ENCODE results near the gene ADAMTS17. TPM values are rescaled to one million over a fixed set of nuclear protein-coding genes. Genes with fewer than 3 reads are reported as not detected.

The ADAMTS17 gene
- total RNA-seq, 1 experiment from 2014 or later = 0.15 TPM

DNA sequence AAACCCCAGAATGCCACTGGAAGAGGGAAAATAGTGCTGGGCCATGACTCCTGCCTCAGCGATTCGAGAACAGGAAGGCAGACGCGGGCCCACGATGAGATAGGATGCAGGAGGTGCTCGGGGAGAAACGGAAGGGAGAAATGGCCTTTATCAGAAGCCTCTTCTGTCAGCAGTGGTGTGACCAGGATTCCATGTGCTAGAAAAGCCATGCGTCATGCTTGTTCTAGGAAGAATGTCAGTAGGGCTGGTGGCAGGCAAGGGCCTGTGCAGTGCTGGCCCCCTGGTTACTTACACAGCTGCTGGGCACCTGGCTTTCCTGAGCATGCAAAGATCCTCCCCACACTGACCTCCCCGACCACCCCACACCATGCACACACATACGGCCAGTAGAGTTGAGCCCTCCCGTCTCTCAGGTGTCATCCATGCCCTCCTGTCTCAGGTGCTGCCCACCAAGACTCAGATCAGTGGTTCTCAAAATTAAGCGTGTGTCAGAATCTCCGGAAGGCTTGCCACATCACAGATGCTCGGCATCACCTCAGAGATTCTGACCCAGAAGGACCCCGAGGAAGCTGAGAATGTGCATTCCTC lies 106.7 kb downstream of the ADAMTS17 start:
- intact Hi-C loops (cut with micrococcal nuclease; ENCODE audit: unreplicated experiment) = no loop called here
- H3K27me3 ChIP-seq (replicated peaks; ENCODE audit: insufficient read depth, low read depth, low read length, poor library complexity) = no peaks in the 10 kb centered on the region
- BruUV-seq (replicated peaks) = no TSS peak
- no peaks in the 10 kb centered on the region for H3K4me1 ChIP-seq (ENCODE audit: insufficient read depth, low read length, poor library complexity, severe bottlenecking)
- TF ChIP-seq, protein P1, sequence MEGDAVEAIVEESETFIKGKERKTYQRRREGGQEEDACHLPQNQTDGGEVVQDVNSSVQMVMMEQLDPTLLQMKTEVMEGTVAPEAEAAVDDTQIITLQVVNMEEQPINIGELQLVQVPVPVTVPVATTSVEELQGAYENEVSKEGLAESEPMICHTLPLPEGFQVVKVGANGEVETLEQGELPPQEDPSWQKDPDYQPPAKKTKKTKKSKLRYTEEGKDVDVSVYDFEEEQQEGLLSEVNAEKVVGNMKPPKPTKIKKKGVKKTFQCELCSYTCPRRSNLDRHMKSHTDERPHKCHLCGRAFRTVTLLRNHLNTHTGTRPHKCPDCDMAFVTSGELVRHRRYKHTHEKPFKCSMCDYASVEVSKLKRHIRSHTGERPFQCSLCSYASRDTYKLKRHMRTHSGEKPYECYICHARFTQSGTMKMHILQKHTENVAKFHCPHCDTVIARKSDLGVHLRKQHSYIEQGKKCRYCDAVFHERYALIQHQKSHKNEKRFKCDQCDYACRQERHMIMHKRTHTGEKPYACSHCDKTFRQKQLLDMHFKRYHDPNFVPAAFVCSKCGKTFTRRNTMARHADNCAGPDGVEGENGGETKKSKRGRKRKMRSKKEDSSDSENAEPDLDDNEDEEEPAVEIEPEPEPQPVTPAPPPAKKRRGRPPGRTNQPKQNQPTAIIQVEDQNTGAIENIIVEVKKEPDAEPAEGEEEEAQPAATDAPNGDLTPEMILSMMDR (conservative IDR thresholded peaks at IDR 0.05; ENCODE audit: low read depth, low read length) = no peak
- TF ChIP-seq EZH2 (IDR thresholded peaks at IDR 0.05; ENCODE audit: borderline replicate concordance, low read depth, low read length, poor library complexity, severe bottlenecking) = no peak
- no peak overlapping the region for H3K27ac ChIP-seq (ENCODE audit: low read depth, low read length, poor library complexity, severe bottlenecking)
- H3K9me3 ChIP-seq (ENCODE audit: low read depth, low read length, poor library complexity, severe bottlenecking) = no peaks in the 10 kb centered on the region
- H3K36me3 ChIP-seq (ENCODE audit: insufficient read depth, low read length, poor library complexity, severe bottlenecking) = no peaks in the 10 kb centered on the region
- ChIA-PET CTCF (no interaction called here), POLR2A (ENCODE audit: low non-redundant PET) (no interaction called here)
- no peak overlapping the region for H3K4me3 ChIP-seq (ENCODE audit: low read depth, low read length, poor library complexity, severe bottlenecking)
- no peak for DNase-seq (ENCODE audit: low spot score)

DNA sequence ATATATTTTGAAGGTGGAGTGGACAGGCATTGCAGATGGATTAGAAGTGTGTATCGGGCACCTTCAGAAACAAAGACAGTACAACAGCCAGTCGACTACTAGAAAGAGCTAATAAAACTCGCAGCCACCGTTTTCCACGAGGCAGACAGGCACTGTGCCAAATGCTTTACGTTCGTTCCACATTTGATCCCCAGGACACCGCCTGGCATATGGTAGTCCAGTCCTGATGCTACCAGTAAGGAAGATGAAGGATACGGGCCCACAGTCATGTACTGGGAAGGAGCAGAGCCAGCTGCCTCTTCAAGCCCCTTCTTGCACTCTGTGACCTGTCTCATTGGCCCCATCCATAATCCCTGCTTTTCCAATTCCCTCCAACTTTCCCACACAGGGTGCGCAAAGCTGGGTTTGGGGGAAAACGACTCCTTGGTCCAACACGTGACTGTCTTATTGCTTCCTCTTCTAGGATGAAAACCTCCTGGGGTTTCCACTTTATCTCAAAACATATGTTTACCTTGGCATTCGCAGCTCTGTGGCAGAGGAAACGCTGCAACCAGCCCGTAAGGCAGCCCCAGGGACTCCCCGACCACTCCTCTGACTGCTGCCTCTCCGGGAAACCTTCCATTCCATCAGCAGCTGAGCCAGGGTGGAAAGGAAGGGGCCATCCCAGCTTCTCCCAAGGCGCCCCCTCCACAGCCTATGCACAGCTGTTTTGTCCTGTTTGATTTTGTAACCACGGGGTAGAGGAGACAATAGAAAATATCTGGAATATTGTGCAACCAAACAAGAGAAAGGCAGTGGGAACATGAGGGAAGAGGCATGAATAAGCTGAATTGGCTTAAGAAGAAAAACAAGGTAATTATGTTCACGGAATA lies 107.4 kb downstream of the ADAMTS17 start:
- no peak for DNase-seq (ENCODE audit: low spot score)
- no TSS peak for BruUV-seq (replicated peaks)
- intact Hi-C loops (cut with micrococcal nuclease; ENCODE audit: unreplicated experiment) = no loop called here
- Histone ChIP-seq H3K36me3 (ENCODE audit: insufficient read depth, low read length, poor library complexity, severe bottlenecking) (no peaks in the 10 kb centered on the region), H3K9me3 (ENCODE audit: low read depth, low read length, poor library complexity, severe bottlenecking) (no peaks in the 10 kb centered on the region), H3K4me1 (ENCODE audit: insufficient read depth, low read length, poor library complexity, severe bottlenecking) (no peaks in the 10 kb centered on the region), H3K27me3 (replicated peaks; ENCODE audit: insufficient read depth, low read depth, low read length, poor library complexity) (no peaks in the 10 kb centered on the region), H3K27ac (ENCODE audit: low read depth, low read length, poor library complexity, severe bottlenecking) (no peak overlapping the region), H3K4me3 (ENCODE audit: low read depth, low read length, poor library complexity, severe bottlenecking) (no peak overlapping the region)
- TF ChIP-seq, protein P1 (conservative IDR thresholded peaks at IDR 0.05; ENCODE audit: low read depth, low read length) = no peak
- no peak for TF ChIP-seq EZH2 (IDR thresholded peaks at IDR 0.05; ENCODE audit: borderline replicate concordance, low read depth, low read length, poor library complexity, severe bottlenecking)
- ChIA-PET CTCF (no interaction called here), POLR2A (ENCODE audit: low non-redundant PET) (no interaction called here)

DNA sequence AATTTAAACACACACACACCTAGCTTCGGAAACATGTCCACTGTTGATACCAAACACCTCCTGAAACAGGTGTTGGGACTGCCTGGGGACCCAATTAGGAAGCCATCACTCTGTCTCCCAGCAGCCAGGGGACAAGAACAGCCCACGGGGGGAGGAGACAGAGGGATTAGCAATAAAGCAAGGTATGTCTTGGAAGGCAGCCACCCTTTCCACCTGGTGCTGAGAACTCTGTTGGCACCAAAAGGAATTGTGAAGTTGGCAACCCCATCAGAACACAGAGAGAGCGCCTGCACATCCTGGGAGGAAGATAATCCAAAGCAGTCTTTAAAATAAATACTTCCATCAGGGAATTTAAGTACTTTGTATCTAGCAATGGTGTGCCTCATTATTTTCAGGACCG lies 111.0 kb downstream of the ADAMTS17 start:
- no peaks in the 10 kb centered on the region for H3K4me1 ChIP-seq (ENCODE audit: insufficient read depth, low read length, poor library complexity, severe bottlenecking)
- H3K9me3 ChIP-seq (ENCODE audit: low read depth, low read length, poor library complexity, severe bottlenecking) = no peaks in the 10 kb centered on the region
- H3K4me3 ChIP-seq (ENCODE audit: low read depth, low read length, poor library complexity, severe bottlenecking) = no peak overlapping the region
- H3K36me3 ChIP-seq (ENCODE audit: insufficient read depth, low read length, poor library complexity, severe bottlenecking) = no peaks in the 10 kb centered on the region
- H3K27ac ChIP-seq (ENCODE audit: low read depth, low read length, poor library complexity, severe bottlenecking) = no peak overlapping the region
- BruUV-seq (replicated peaks) = no TSS peak
- intact Hi-C loops (cut with micrococcal nuclease; ENCODE audit: unreplicated experiment) = no loop called here
- DNase-seq (ENCODE audit: low spot score) = no peak
- TF ChIP-seq, protein P1 (conservative IDR thresholded peaks at IDR 0.05; ENCODE audit: low read depth, low read length) = no peak
- TF ChIP-seq EZH2 (IDR thresholded peaks at IDR 0.05; ENCODE audit: borderline replicate concordance, low read depth, low read length, poor library complexity, severe bottlenecking) = no peak
- CTCF ChIA-PET = interaction anchor here (0.6 kb wide), 1 partner anchor 124 kb away, joined by 3 read pairs; no protein-coding TSS in a partner anchor
- POLR2A ChIA-PET (ENCODE audit: low non-redundant PET) = no interaction called here
- no peaks in the 10 kb centered on the region for H3K27me3 ChIP-seq (replicated peaks; ENCODE audit: insufficient read depth, low read depth, low read length, poor library complexity)
